Spleen (tissue), 7 donors: Measurements from ENCODE around the gene APEX1.

Experiments
- POLR2AphosphoS5 ChIP-seq, 3 donors: sonication (generic); formaldehyde crosslinking; IDR thresholded peaks; one replicate each; pipeline ENCODE4 v1.5.1; 2017; ENCODE audit warnings: antibody characterized with exemption in 3 of 3
- TF ChIP-seq, protein P1 (sequence below), 11 experiments: fragments of 200-600 bp in 7 of 11; fragments of 450-650 bp in 4 of 11; sonication (generic) in 4 of 11; IDR thresholded peaks in 8 of 11; conservative IDR thresholded peaks in 3 of 11; 1 replicate in 7 of 11; 2 replicates in 4 of 11; pipeline versions ENCODE4 v1.4.0 to v1.8.0; 2016 to 2021; ENCODE audit warnings: antibody characterized with exemption in 11 of 11, inconsistent platforms in 4 of 11, mild to moderate bottlenecking in 1 of 11
- donor health status: DM: no; HTN: no; CAD: no; lungs with moderate emphysema.
- donor health status: DM: no; HTN: no; CAD: no.
- donor health status: DM: no; HTN: no; CAD: no.

DNA sequence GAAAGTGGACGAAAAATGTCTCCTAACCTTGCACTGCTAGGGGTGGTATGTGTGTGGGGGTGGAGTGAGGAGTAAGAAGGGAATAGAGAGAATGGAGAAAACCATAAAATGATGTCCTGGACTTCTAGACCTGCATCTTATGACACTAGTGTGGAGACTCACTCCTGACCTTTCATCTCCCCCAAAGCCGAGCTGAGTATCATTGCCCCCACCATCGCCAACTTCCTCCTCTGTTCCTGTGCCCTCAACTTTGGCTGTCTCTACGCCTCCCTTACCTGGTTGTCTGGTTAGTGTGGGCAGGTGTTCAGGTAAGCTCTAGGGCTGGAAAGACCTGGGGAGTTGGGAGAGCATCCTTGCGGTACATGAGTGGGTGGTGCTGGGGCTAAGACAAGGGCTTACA, 14.6 kb upstream of the APEX1 start:
- TF ChIP-seq, protein P1, sequence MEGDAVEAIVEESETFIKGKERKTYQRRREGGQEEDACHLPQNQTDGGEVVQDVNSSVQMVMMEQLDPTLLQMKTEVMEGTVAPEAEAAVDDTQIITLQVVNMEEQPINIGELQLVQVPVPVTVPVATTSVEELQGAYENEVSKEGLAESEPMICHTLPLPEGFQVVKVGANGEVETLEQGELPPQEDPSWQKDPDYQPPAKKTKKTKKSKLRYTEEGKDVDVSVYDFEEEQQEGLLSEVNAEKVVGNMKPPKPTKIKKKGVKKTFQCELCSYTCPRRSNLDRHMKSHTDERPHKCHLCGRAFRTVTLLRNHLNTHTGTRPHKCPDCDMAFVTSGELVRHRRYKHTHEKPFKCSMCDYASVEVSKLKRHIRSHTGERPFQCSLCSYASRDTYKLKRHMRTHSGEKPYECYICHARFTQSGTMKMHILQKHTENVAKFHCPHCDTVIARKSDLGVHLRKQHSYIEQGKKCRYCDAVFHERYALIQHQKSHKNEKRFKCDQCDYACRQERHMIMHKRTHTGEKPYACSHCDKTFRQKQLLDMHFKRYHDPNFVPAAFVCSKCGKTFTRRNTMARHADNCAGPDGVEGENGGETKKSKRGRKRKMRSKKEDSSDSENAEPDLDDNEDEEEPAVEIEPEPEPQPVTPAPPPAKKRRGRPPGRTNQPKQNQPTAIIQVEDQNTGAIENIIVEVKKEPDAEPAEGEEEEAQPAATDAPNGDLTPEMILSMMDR (IDR thresholded peaks at IDR 0.05 in 8 of 11, conservative IDR thresholded peaks at IDR 0.05 in 3 of 11) = no peak
- TF ChIP-seq POLR2AphosphoS5 (IDR thresholded peaks at IDR 0.05) = no peak
